Thyroid gland (tissue), 4 donors: ENCODE results near the gene MPPE1. TPM values are rescaled to one million over a fixed set of nuclear protein-coding genes. Genes with fewer than 3 reads are reported as not detected.

ENCODE experiments used
- DNase-seq, 2 donors: peaks; one replicate each; pipeline ENCODE4 v3.0.0-alpha.2; 2019
- H3K27ac ChIP-seq, 3 donors: fragments of 200-600 bp; sonication (generic); 1 replicate in 2 of 3; 2 replicates in 1 of 3; pipeline ENCODE4 v1.5.1; 2016 to 2019; ENCODE audit warnings: mild to moderate bottlenecking in 1 of 3, moderate library complexity in 1 of 3
- H3K27me3 ChIP-seq: fragments of 200-600 bp; sonication (generic); one replicate; pipeline ENCODE4 v1.5.1; 2019
- H3K36me3 ChIP-seq, 2 donors: fragments of 200-600 bp; sonication (generic); one replicate each; pipeline ENCODE4 v1.5.1; 2016 to 2019
- H3K4me1 ChIP-seq, 2 donors: fragments of 200-600 bp; sonication (generic); one replicate each; pipeline ENCODE4 v1.5.1; 2017 to 2019
- H3K4me3 ChIP-seq, 3 donors: fragments of 200-600 bp; sonication (generic); replicated peaks in 1 of 3; 1 replicate in 2 of 3; 2 replicates in 1 of 3; pipeline ENCODE4 v1.5.1; 2016; ENCODE audit warnings: mild to moderate bottlenecking in 1 of 3
- H3K9me3 ChIP-seq: fragments of 200-600 bp; sonication (generic); one replicate; pipeline ENCODE4 v1.5.1; 2017
- CTCF ChIP-seq, 6 experiments: fragments of 200-600 bp in 3 of 6; fragments of 450-650 bp in 3 of 6; sonication (generic) in 3 of 6; IDR thresholded peaks; one replicate each; pipeline ENCODE4 v1.5.1; 2016 to 2019; ENCODE audit warnings: antibody characterized with exemption in 6 of 6, mild to moderate bottlenecking in 2 of 6, inconsistent platforms in 1 of 6, moderate library complexity in 1 of 6
- POLR2A ChIP-seq, 2 donors: fragments of 450-650 bp; IDR thresholded peaks; one replicate each; pipeline ENCODE4 v1.6.1; 2017; ENCODE audit warnings: antibody characterized with exemption in 2 of 2, mild to moderate bottlenecking in 2 of 2, moderate library complexity in 1 of 2
- WGBS, 2 donors: methylation state at CpG; one replicate each; pipeline ENCODE4 v1.1.5; 2017; 5-methylcytosine and 5-hydroxymethylcytosine counted together
- intact Hi-C: fragments of 100-400 bp; cut with DNase I; formaldehyde crosslinking; loops from one replicate; pipeline ENCODE4 v1.15.1; 2023
- total RNA-seq, 4 donors: library from RNA; depleted of rRNA; stranded (reverse); fragments of >200 nt; gene quantifications; one replicate each; pipeline ENCODE4 v1.2.3, GENCODE V29; 2016

The MPPE1 gene
- total RNA-seq, 4 donors from 2014 or later: 50.0 to 111 (median 76.7) TPM

- TF ChIP-seq CTCF (IDR thresholded peaks at IDR 0.05) (no peak), POLR2A (IDR thresholded peaks at IDR 0.05) (no peak)
- 71 to 90% methylated on average over 12 of the region's 15 CpGs for WGBS, 2 donors
- DNase-seq: peak; percentile 28 to 33
- no peak overlapping the region for H3K4me3 ChIP-seq
- H3K36me3 ChIP-seq: no peaks in the 10 kb centered on the region
- no peak overlapping the region for H3K27ac ChIP-seq
- no peaks in the 10 kb centered on the region for H3K9me3 ChIP-seq
- no peaks in the 10 kb centered on the region for H3K4me1 ChIP-seq
- intact Hi-C loops: loop anchor here (10.0 kb wide), 1 partner anchor 139 kb away; no protein-coding TSS in a partner anchor
- H3K27me3 ChIP-seq: no peaks in the 10 kb centered on the region
Observed at GRCh38 chr18:11873670-11874340, 34.3 kb downstream of the MPPE1 start.

- no peaks in the 10 kb centered on the region for H3K4me1 ChIP-seq
- peak; percentile 38 to 53 for DNase-seq
- TF ChIP-seq CTCF (IDR thresholded peaks at IDR 0.05) (peak in 4 of 6 experiments; percentile 42 to 64 (median 56)), POLR2A (IDR thresholded peaks at IDR 0.05) (no peak)
- H3K27me3 ChIP-seq: no peaks in the 10 kb centered on the region
- no peaks in the 10 kb centered on the region for H3K9me3 ChIP-seq
- no peak overlapping the region for H3K27ac ChIP-seq
- no peak overlapping the region for H3K4me3 ChIP-seq
- intact Hi-C loops: loop anchor here (10.0 kb wide), 1 partner anchor 138 kb away; no protein-coding TSS in a partner anchor
- no peaks in the 10 kb centered on the region for H3K36me3 ChIP-seq
- 70 to 78% methylated on average over 13 of the region's 13 CpGs for WGBS, 2 donors
Observed at GRCh38 chr18:11872479-11873136, 35.5 kb downstream of the MPPE1 start.

GRCh38 chr18:11871501-11871900 is 36.6 kb downstream of the MPPE1 start:
- 80 to 85% methylated on average over 5 of the region's 5 CpGs for WGBS, 2 donors
- no peaks in the 10 kb centered on the region for H3K36me3 ChIP-seq
- intact Hi-C loops: loop anchor here (10.0 kb wide), 1 partner anchor 137 kb away; no protein-coding TSS in a partner anchor

GRCh38 chr18:11868230-11868629 is 39.9 kb downstream of the MPPE1 start:
- 92 to 98% methylated on average over 8 of the region's 8 CpGs for WGBS, 2 donors
- Histone ChIP-seq H3K36me3 (no peaks in the 10 kb centered on the region), H3K4me3 (no peak overlapping the region), H3K27me3 (no peaks in the 10 kb centered on the region), H3K9me3 (no peaks in the 10 kb centered on the region), H3K27ac (no peak overlapping the region), H3K4me1 (peaks cover 0 to 7% of the 10 kb centered on the region in 2 donors)
- no peak for TF ChIP-seq POLR2A (IDR thresholded peaks at IDR 0.05)
- TF ChIP-seq CTCF (IDR thresholded peaks at IDR 0.05): no peak
- no peak for DNase-seq
- intact Hi-C loops: no loop called here

More at GRCh38 chr18:11871501-11871900, 36.6 kb downstream of the MPPE1 start:
- TF ChIP-seq CTCF (IDR thresholded peaks at IDR 0.05) (no peak), POLR2A (IDR thresholded peaks at IDR 0.05) (no peak)
- DNase-seq: no peak
- H3K4me3 ChIP-seq: no peak overlapping the region
- H3K4me1 ChIP-seq: no peaks in the 10 kb centered on the region
- H3K27me3 ChIP-seq: no peaks in the 10 kb centered on the region
- H3K27ac ChIP-seq: no peak overlapping the region
- no peaks in the 10 kb centered on the region for H3K9me3 ChIP-seq

- Histone ChIP-seq H3K27ac (no peak overlapping the region), H3K4me1 (peaks cover 4 to 20% of the 10 kb centered on the region in 2 donors), H3K27me3 (no peaks in the 10 kb centered on the region), H3K9me3 (no peaks in the 10 kb centered on the region), H3K4me3 (no peak overlapping the region), H3K36me3 (no peaks in the 10 kb centered on the region)
- no peak for DNase-seq
- TF ChIP-seq POLR2A (IDR thresholded peaks at IDR 0.05) (no peak), CTCF (IDR thresholded peaks at IDR 0.05) (no peak)
- intact Hi-C loops: no loop called here
- 65 to 91% methylated on average over 4 to 5 of the region's 5 CpGs for WGBS, 2 donors
Observed at GRCh38 chr18:11866764-11867163, 41.4 kb downstream of the MPPE1 start.
